Uterus (tissue), 4 donors: Measurements from ENCODE around the gene GBX1. TPM values are rescaled to one million over a fixed set of nuclear protein-coding genes. Genes with fewer than 3 reads are reported as not detected.
A peak's percentile ranks its signal among the peaks of the same experiment; 100 is the strongest.

Experiments used
- DNase-seq, 2 donors: peaks; one replicate each; pipeline ENCODE4 v3.0.0-alpha.2; 2019 to 2020
- H3K27ac ChIP-seq, 2 donors: fragments of 200-600 bp; sonication (generic); 1 replicate in 1 of 2; 2 replicates in 1 of 2; pipeline ENCODE4 v1.5.1; 2016 to 2018
- H3K27me3 ChIP-seq, 2 donors: fragments of 200-600 bp; sonication (generic); one replicate each; pipeline ENCODE4 v1.5.1; 2018 to 2019; ENCODE audit warnings: control low read depth in 1 of 2
- H3K36me3 ChIP-seq, 2 donors: fragments of 200-600 bp; sonication (generic); one replicate each; pipeline ENCODE4 v1.5.1; 2019; ENCODE audit warnings: control low read depth in 1 of 2
- H3K4me1 ChIP-seq, 2 donors: fragments of 200-600 bp; sonication (generic); one replicate each; pipeline ENCODE4 v1.5.1; 2018 to 2019; ENCODE audit warnings: control low read depth in 1 of 2
- H3K4me3 ChIP-seq, 2 donors: fragments of 200-600 bp; sonication (generic); 1 replicate in 1 of 2; 2 replicates in 1 of 2; pipeline ENCODE4 v1.5.1; 2018 to 2019; ENCODE audit warnings: mild to moderate bottlenecking in 1 of 2
- H3K9me3 ChIP-seq, 2 donors: fragments of 200-600 bp; sonication (generic); one replicate each; pipeline ENCODE4 v1.5.1; 2019; ENCODE audit warnings: control low read depth in 1 of 2
- CTCF ChIP-seq, 4 experiments: fragments of 200-600 bp in 2 of 4; fragments of 450-650 bp in 2 of 4; sonication (generic) in 2 of 4; IDR thresholded peaks; one replicate each; pipeline ENCODE4 v1.5.1; 2016 to 2019; ENCODE audit warnings: antibody characterized with exemption in 4 of 4, mild to moderate bottlenecking in 2 of 4, moderate library complexity in 1 of 4
- POLR2A ChIP-seq, 2 donors: fragments of 450-650 bp; IDR thresholded peaks; one replicate each; pipeline ENCODE4 v1.6.1; 2016; ENCODE audit warnings: antibody characterized with exemption in 2 of 2, mild to moderate bottlenecking in 1 of 2, moderate library complexity in 1 of 2
- intact Hi-C: fragments of 100-400 bp; cut with DNase I; formaldehyde crosslinking; loops from one replicate; pipeline ENCODE4 v1.15.1; 2023; ENCODE audit warnings: low total_unique reads
- total RNA-seq, 4 donors: library from RNA; depleted of rRNA in 3 of 4; stranded (reverse); fragments of >200 nt in 3 of 4; gene quantifications; one replicate each; pipeline versions ENCODE4 v1.1.0 to v1.2.4, GENCODE V29; 2014 to 2023
- donor health status: DM: yes; HTN: yes; CAD: no.

The GBX1 gene
- total RNA-seq, 4 donors from 2014 or later = 0.41 TPM; not detected in 3

GRCh38 chr7:151143261-151144015 lies 24.1 kb downstream of the GBX1 start:
- no peak overlapping the region for H3K27ac ChIP-seq
- DNase-seq = peak; percentile 14
- no peaks in the 10 kb centered on the region for H3K9me3 ChIP-seq
- H3K36me3 ChIP-seq = no peaks in the 10 kb centered on the region
- no peaks in the 10 kb centered on the region for H3K27me3 ChIP-seq
- H3K4me1 ChIP-seq = no peaks in the 10 kb centered on the region
- TF ChIP-seq CTCF (IDR thresholded peaks at IDR 0.05) (no peak), POLR2A (IDR thresholded peaks at IDR 0.05) (no peak)
- no peak overlapping the region for H3K4me3 ChIP-seq
- intact Hi-C loops = loop anchor here (10.0 kb wide), 1 partner anchor 51 kb away; no protein-coding TSS in a partner anchor

- no peak for DNase-seq
- H3K9me3 ChIP-seq = no peaks in the 10 kb centered on the region
- no peak overlapping the region for H3K4me3 ChIP-seq
- intact Hi-C loops = loop anchor here (10.0 kb wide), 1 partner anchor 52 kb away; no protein-coding TSS in a partner anchor
- H3K27me3 ChIP-seq = no peaks in the 10 kb centered on the region
- H3K27ac ChIP-seq = no peak overlapping the region
- no peaks in the 10 kb centered on the region for H3K36me3 ChIP-seq
- no peak for TF ChIP-seq CTCF (IDR thresholded peaks at IDR 0.05)
- TF ChIP-seq POLR2A (IDR thresholded peaks at IDR 0.05) = no peak
- H3K4me1 ChIP-seq = no peaks in the 10 kb centered on the region
Observed at GRCh38 chr7:151142686-151143040, 24.8 kb downstream of the GBX1 start.

GRCh38 chr7:151141855-151142685 lies 25.4 kb downstream of the GBX1 start:
- H3K27ac ChIP-seq = no peak overlapping the region
- no peak overlapping the region for H3K4me3 ChIP-seq
- intact Hi-C loops = loop anchor here (10.0 kb wide), 1 partner anchor 53 kb away; no protein-coding TSS in a partner anchor
- no peaks in the 10 kb centered on the region for H3K9me3 ChIP-seq
- no peaks in the 10 kb centered on the region for H3K4me1 ChIP-seq
- H3K36me3 ChIP-seq = no peaks in the 10 kb centered on the region
- no peaks in the 10 kb centered on the region for H3K27me3 ChIP-seq
- no peak for TF ChIP-seq CTCF (IDR thresholded peaks at IDR 0.05)
- TF ChIP-seq POLR2A (IDR thresholded peaks at IDR 0.05) = no peak
- DNase-seq = peak in 1 of 2 donors; percentile 16

- Histone ChIP-seq H3K36me3 (no peaks in the 10 kb centered on the region), H3K4me1 (no peaks in the 10 kb centered on the region)
Observed at GRCh38 chr7:151141311-151141854, 26.1 kb downstream of the GBX1 start.

More at GRCh38 chr7:151141311-151141854, 26.1 kb downstream of the GBX1 start:
- no peak for DNase-seq
- no peak overlapping the region for H3K27ac ChIP-seq
- H3K9me3 ChIP-seq = no peaks in the 10 kb centered on the region
- H3K27me3 ChIP-seq = no peaks in the 10 kb centered on the region
- TF ChIP-seq CTCF (IDR thresholded peaks at IDR 0.05) = no peak
- no peak for TF ChIP-seq POLR2A (IDR thresholded peaks at IDR 0.05)
- intact Hi-C loops = loop anchor here (10.0 kb wide), 1 partner anchor 53 kb away; no protein-coding TSS in a partner anchor
- no peak overlapping the region for H3K4me3 ChIP-seq
